Sigmoid colon (tissue), 7 donors: ENCODE data around the gene ZBTB7A. TPM values are rescaled to one million over a fixed set of nuclear protein-coding genes. Genes with fewer than 3 reads are reported as not detected.
A peak's percentile ranks its signal among the peaks of the same experiment; 100 is the strongest.

ENCODE experiments used
- DNase-seq: peaks from one replicate; pipeline ENCODE4 v3.0.0-alpha.2; 2019
- H3K27ac ChIP-seq, 4 donors: fragments of 200-600 bp; sonication (generic); one replicate each; pipeline ENCODE4 v1.5.1; 2016 to 2019; ENCODE audit warnings: mild to moderate bottlenecking in 1 of 4
- H3K27me3 ChIP-seq, 3 donors: fragments of 200-600 bp; sonication (generic); one replicate each; pipeline ENCODE4 v1.5.1; 2019; ENCODE audit warnings: mild to moderate bottlenecking in 1 of 3
- H3K36me3 ChIP-seq, 4 donors: fragments of 200-600 bp; sonication (generic); one replicate each; pipeline ENCODE4 v1.5.1; 2016 to 2019
- H3K4me1 ChIP-seq, 4 donors: fragments of 200-600 bp; sonication (generic); one replicate each; pipeline ENCODE4 v1.5.1; 2017 to 2019
- H3K4me3 ChIP-seq, 4 donors: fragments of 200-600 bp; sonication (generic); one replicate each; pipeline ENCODE4 v1.5.1; 2017 to 2019; ENCODE audit warnings: mild to moderate bottlenecking in 2 of 4, moderate library complexity in 1 of 4
- H3K9me3 ChIP-seq, 4 donors: fragments of 200-600 bp in 3 of 4; sonication (generic) in 3 of 4; one replicate each; pipeline versions ENCODE4 v1.5.1 to v1.6.1; 2013 to 2019
- CTCF ChIP-seq, 4 experiments: fragments of 450-650 bp in 3 of 4; fragments of 200-600 bp in 1 of 4; IDR thresholded peaks; one replicate each; pipeline ENCODE4 v1.5.1; 2016 to 2019; ENCODE audit warnings: antibody characterized with exemption in 4 of 4, mild to moderate bottlenecking in 3 of 4, moderate library complexity in 2 of 4
- EP300 ChIP-seq, 4 donors: sonication (generic); formaldehyde crosslinking; IDR thresholded peaks; one replicate each; pipeline ENCODE4 v1.6.1; 2017; ENCODE audit warnings: antibody characterized with exemption in 4 of 4
- POLR2A ChIP-seq, 2 donors: fragments of 450-650 bp; IDR thresholded peaks; one replicate each; pipeline ENCODE4 v1.6.1; 2016; ENCODE audit warnings: antibody characterized with exemption in 2 of 2, mild to moderate bottlenecking in 2 of 2, moderate library complexity in 2 of 2
- POLR2AphosphoS5 ChIP-seq, 4 donors: sonication (generic); formaldehyde crosslinking; IDR thresholded peaks; one replicate each; pipeline ENCODE4 v1.6.1; 2017; ENCODE audit warnings: antibody characterized with exemption in 4 of 4
- WGBS, 2 donors: extraction: QIAGEN DNeasy Blood & Tissue Kit; methylation state at CpG; one replicate each; pipeline ENCODE4 v1.1.7; 2013; 5-methylcytosine and 5-hydroxymethylcytosine counted together
- intact Hi-C: fragments of 100-400 bp; cut with DNase I; formaldehyde crosslinking; loops from one replicate; pipeline ENCODE4 v1.15.1; 2023
- polyA plus RNA-seq, 3 donors: library from polyadenylated mRNA; stranded (reverse); fragments of 200-250 nt; gene quantifications; one replicate each; pipeline ENCODE4 v1.2.3, GENCODE V29; 2013
- total RNA-seq, 4 donors: library from RNA; depleted of rRNA; stranded (reverse); fragments of >200 nt; gene quantifications; one replicate each; pipeline ENCODE4 v1.1.0, GENCODE V29; 2016
- donor health status: healthy with polysubstance abuse.
- donor health status: Bipolar disorder and iron deficiency.
- donor health status: healthy.

ZBTB7A gene
- total and polyA plus RNA-seq, 7 donors, result 22.8 to 53.2 (median 38.2) TPM

DNA sequence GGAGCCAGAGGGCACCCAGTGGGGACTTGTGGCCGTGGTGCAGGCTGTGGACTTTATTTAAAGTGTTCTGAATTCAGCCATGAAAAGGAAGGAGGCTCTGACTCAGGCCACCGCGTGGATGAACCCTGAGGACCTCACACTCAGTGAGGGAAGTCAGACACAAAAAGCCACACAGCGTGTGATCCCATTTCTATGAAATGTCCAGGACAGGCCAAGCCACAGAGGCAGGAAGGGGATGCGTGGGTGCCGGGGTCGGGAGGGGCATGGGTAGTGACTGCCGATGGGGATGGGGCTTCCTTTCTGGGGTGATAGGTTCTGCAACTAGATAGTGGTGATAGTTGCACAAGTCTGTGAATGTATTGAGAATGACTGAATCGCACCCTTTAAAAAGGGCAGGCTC, 8.7 kb upstream of the ZBTB7A start:
- intact Hi-C loops, result no loop called here
- H3K9me3 ChIP-seq, result no peaks in the 10 kb centered on the region

DNA sequence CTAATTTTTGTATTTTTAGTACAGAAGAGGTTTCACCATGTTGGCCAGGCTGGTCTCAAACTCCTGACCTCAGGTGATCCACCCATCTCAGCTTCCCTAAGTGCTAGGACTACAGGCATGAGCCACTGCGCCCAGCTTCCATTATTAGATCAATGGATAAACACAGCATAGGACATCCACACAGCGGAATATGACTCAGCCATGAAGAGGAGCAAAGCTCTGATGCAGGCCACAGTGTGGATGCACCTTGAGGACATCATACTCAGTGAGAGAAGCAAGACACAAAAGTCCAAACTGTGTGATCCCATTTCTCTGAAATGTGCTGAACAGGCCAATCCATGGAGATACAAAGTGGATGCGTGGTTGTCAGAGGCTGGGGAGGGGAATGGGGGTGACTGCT, 4.9 kb upstream of the ZBTB7A start:
- no peak for TF ChIP-seq CTCF (IDR thresholded peaks at IDR 0.05)
- TF ChIP-seq POLR2AphosphoS5 (IDR thresholded peaks at IDR 0.05), result no peak
- no peak for TF ChIP-seq POLR2A (IDR thresholded peaks at IDR 0.05)
- TF ChIP-seq EP300 (IDR thresholded peaks at IDR 0.05), result no peak
- intact Hi-C loops, result no loop called here
- no peak for DNase-seq
- WGBS, 2 donors, result 96% methylated on average over 3 of the region's 3 CpGs
- Histone ChIP-seq H3K36me3 (no peaks in the 10 kb centered on the region), H3K27me3 (no peaks in the 10 kb centered on the region), H3K4me1 (peaks cover 0 to 11% (median 10%) of the 10 kb centered on the region in 4 donors), H3K9me3 (no peaks in the 10 kb centered on the region), H3K4me3 (no peak overlapping the region), H3K27ac (no peak overlapping the region)

More for the DNA sequence above, 8.7 kb upstream of the ZBTB7A start:
- TF ChIP-seq POLR2AphosphoS5 (IDR thresholded peaks at IDR 0.05) (no peak), POLR2A (IDR thresholded peaks at IDR 0.05) (no peak), CTCF (IDR thresholded peaks at IDR 0.05) (no peak), EP300 (IDR thresholded peaks at IDR 0.05) (no peak)
- Histone ChIP-seq H3K4me1 (peaks cover 0 to 19% (median 12%) of the 10 kb centered on the region in 4 donors), H3K4me3 (no peak overlapping the region), H3K27me3 (no peaks in the 10 kb centered on the region), H3K36me3 (no peaks in the 10 kb centered on the region), H3K27ac (no peak overlapping the region)
- 65 to 69% methylated on average over 9 of the region's 9 CpGs for WGBS, 2 donors
- no peak for DNase-seq

GRCh38 chr19:4069331-4069959, 2.7 kb upstream of the ZBTB7A start:
- Histone ChIP-seq H3K4me1 (peaks cover 0 to 15% (median 10%) of the 10 kb centered on the region in 4 donors), H3K4me3 (no peak overlapping the region), H3K9me3 (no peaks in the 10 kb centered on the region), H3K27ac (no peak overlapping the region), H3K27me3 (no peaks in the 10 kb centered on the region), H3K36me3 (no peaks in the 10 kb centered on the region)
- TF ChIP-seq POLR2AphosphoS5 (IDR thresholded peaks at IDR 0.05) (no peak), EP300 (IDR thresholded peaks at IDR 0.05) (no peak), POLR2A (IDR thresholded peaks at IDR 0.05) (no peak), CTCF (IDR thresholded peaks at IDR 0.05) (no peak)
- DNase-seq, result no peak
- WGBS, 2 donors, result 47 to 61% methylated on average over 12 of the region's 12 CpGs
- intact Hi-C loops, result loop anchor here (5.0 kb wide), 1 partner anchor 82 kb away; the partner anchor contains the start of gene EEF2

DNA sequence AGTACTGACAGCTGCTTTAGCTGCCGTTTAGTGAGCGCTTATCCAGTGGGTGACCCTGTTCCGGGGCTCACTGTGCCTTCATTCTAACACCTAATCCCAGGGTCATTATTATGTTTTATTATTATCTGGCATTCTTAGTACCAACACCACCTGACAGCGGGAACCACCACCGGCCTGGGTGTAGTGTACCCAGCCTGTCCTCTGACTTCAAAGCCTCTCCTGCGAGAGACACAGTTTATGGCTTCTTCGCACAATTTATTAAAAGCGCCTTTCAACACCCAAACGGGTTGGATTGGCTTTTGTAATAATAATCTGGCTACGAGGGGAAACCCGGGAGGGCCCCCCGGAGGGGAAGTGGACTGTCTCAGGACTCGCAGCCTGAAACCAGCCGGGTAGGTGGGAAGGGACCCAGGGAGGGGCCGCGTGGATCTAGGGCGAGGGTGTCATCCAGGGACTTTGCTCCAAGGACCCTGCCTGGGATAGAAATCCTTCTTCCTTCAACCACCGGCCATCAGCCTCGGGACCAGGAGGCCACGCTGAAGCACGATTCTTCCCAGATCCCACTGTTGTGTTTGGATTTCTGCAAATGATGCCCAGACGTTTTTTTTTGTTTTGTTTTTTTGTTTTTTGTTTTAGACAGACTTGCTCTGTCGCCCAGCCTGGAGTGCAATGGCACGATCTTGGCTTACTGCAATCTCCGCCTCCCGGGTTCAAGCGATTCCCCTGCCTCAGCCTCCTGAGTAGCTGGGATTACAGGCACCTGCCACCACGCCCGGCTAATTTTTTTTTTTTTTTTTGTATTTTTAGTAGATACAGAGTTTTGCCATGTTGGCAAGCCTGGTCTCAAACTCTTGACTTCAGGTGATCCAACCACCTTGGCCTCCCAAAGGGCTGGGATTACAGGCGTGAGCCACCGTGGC, 1.6 kb upstream of the ZBTB7A start:
- peak overlapping the region; percentile 98 to 100 (median 99) for H3K27ac ChIP-seq
- DNase-seq, result no peak
- peak overlapping the region; percentile 81 to 100 (median 94) for H3K4me3 ChIP-seq
- no peak for TF ChIP-seq EP300 (IDR thresholded peaks at IDR 0.05)
- no peak for TF ChIP-seq POLR2A (IDR thresholded peaks at IDR 0.05)
- TF ChIP-seq POLR2AphosphoS5 (IDR thresholded peaks at IDR 0.05), result no peak
- no peak for TF ChIP-seq CTCF (IDR thresholded peaks at IDR 0.05)
- intact Hi-C loops, result loop anchor here (5.0 kb wide), 1 partner anchor 81 kb away; the partner anchor contains the start of gene EEF2
- H3K27me3 ChIP-seq, result no peaks in the 10 kb centered on the region
- H3K4me1 ChIP-seq, result peaks cover 0 to 27% (median 18%) of the 10 kb centered on the region in 4 donors
- 7 to 25% methylated on average over 31 of the region's 31 CpGs for WGBS, 2 donors
- H3K36me3 ChIP-seq, result peaks cover 0 to 1% (median 0%) of the 10 kb centered on the region in 4 donors
- no peaks in the 10 kb centered on the region for H3K9me3 ChIP-seq
